ENCODE results near the gene CTBP2.
"Not testable (repeated sequence)": the region's sequence is repeated elsewhere in the genome, so short reads cannot be mapped to it uniquely, and the experiment has no call there.

Gene CTBP2

DNA sequence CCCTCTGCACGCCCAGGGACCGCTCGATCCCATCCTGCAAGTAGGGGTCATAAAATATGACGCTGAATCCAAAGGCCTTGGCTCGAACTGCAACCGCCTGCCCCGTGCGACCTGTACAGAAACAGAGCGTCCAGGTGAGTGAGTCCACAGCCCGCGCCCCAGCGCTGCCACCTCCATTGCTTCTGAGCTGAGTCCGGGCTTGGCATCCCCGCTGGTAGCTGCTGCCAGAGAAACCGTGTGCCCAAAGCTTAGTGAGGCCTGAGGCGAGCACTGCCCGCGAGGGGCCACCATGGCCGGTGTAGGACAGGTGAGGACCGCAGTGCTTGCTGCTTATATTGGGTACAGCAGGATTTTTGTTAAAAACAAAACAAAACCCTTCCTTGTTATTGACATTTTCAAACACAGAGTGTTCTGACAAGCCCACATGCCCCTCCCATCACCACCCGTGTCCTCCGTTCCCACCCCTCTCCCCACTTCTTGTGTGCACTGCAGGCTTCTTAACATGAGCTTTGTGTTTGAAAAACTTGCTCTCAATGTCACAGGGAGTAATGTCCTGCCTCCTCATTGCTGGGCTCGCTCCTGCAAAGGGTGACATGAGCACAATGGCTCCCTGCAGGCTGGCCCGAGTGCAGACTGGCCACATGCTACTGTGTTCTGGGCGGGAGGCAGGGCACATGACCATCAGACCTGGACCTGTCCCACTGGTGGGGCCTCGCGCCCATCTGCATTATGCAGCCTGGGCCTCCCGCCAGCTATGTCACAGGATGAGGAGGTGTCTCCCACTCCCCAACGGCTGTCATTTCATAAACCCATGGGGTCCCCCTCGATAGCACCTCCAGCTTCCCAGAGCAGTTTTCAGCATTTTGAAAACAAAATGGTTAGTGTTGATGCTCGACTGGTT is 165.5 kb downstream of the CTBP2 start:
- no peak for DNase-seq

DNA sequence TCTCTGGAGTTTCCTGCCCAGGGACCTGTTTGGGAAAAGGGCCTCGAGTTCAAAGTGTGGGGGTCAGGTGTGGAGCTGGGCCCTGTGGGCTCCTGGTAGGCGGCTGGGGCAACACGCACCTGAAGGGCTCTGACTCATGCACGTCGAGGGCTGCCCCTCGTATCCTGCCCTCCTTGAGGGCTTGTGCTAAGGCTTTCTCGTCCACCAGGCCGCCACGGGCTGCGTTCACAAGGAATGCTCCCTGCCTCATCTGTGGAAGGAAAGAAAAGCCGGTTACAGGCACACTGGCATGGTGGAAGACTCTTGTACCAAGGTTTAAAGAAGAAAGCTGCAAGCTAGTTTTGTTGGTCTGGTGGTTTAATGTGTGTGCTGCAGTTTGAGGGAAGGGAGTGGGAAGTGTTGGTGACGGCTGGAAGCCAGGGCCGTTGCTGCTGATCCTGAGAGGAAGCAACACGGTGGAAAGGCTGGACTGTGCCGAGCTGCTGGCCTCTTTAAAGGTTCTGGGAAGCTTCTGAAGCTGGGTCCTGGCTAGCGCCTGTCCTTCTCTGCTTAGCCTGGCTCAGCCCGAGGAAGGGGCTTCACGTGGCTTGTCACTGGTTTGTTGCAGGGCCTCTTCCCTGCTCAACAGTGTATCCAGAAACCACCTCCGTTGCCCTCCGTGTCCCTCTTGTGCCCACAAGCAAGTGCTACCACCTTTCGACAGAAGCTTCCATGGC is 166.5 kb downstream of the CTBP2 start:
- no peak for DNase-seq

DNA sequence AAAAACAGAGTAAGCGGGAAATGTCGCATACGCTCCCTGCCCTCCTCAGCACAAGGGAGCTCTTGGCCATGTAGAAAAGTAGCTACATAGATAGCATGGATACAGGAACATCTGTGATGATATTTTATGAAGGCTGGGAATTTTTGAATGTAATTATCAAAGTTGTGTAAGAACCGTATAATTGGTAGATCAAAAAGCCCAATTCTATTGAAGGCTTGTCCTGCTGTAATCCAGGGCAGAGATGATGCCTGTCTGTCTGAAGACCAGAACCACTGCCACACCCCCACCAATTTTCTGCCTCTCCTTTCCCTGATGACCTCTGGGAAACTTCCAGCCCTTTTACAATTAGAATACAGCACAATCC is 167.0 kb downstream of the CTBP2 start:
- DNase-seq, result no peak

DNA sequence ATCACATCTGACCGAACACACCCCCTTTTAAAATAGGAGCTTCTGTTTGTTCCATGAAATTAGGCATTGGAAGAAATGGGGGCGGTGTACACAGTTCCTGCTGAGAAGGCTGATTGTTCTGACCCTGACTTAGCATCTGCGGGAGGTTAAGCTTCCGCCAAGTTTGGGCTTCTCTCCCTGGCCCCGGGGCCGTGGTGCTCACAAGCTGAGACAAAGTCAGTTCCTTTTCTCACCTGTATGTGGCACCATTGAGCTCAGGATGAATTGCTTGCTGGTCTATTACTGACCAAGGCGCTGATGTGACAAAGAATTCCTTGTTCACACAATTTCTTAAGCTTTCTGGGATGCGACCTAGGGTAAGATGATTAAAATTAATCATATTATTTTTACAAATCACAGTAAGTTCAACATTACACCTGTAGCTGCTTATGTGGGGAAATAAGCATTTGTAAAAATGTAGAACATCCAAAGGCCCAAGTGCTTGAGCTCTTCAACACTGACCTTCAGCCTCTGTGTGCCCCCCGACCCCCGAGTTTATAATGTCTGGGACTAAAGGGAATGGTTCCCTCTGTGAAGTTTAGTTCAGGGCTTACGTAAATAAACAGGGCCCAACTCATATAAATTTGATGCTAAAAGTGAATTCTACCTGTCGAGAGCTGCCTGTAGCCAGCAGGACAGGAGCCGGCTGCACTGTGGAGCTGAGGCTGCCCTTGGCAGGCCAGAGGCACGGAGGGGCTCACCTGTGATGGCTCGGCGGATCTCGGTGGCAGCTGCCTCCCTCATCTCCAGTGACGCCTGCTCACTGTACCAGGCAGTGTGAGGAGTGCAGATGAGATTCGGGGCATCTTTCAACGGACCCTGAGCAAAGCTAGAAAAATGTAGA is 167.7 kb downstream of the CTBP2 start:
- peak; percentile 65 for DNase-seq

DNA sequence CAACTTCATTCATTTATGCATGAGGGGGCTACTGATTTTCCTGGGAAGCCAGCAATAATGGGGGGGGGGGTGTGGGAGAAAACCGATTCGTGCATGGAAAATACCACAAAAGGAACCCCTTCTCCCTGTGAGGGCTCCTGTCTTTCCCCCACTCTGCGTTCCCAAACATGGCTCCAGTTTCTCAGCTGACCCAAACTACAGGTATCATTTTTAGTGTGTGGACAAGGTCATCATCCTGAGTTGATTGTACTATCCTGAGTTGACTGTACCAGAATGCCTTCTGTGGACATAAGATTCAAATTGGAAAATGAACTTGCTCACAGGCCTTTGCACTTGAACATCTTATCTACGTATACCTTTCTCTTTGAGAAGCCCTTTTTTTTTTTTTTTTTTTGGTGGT is 168.5 kb downstream of the CTBP2 start:
- no peak for DNase-seq

DNA sequence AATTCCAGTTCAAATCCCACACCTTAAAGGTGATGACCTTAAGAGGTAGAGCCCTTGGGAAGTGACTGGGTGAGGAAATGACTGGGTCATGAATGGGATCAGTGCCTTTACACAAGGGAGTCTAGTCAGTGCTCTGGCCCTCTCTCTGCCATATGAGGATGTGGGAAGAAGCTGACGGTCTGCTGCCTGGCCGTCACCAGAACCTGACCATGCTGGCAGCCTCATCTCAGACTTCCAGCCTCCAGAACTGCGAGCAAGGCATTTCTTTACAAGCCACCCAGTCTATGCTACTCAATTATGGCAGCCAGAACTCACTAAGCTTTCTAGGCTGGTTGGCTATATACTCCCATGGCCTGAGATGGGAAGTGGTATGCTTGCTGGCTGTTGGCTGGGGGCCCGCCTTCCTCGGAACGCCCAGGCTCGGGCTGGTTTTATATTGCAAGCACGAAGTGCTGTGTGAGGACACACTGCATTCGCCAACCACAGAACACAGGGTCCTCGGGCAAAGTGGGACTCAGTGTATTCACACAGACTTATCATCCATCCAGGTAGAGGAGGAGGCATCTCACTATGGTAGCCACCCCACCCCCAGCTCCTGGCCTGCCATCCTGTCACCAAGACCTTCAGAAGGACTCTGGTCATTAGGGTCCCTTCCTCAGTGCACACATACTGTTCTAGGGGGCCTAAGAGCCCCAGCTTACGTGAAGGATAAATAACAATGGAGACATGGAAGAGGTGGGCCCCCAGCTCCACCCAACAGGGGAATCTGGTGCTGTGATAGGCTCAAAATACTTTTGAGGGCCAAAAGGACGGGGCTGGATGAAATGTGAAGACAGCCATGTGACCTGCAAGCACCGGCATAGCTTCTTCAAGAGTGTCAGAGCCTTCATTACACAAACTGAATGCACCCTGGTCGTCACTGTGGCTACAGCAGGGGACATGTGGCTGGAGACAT is 169.4 kb downstream of the CTBP2 start:
- DNase-seq, result no peak

DNA sequence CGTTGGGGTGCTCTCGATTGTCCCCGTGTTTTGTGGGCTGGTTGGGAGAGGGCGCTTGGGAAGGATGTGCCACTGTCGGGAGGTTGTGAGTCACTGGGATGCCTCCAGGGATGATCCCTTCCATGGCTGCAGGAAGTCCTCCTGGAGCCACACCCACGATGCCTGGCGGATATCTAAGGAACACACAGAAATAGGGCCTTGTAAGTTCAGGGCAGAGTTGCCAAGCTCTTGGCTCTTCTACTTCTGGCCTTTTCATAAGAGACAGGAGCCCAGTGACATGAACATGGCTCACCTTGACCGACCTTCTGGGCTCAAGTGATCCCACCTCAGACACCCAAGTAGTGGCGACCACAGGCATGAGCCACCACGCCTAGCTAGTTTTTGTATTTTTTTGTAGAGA is 170.8 kb downstream of the CTBP2 start:
- DNase-seq, result peak; percentile 56

DNA sequence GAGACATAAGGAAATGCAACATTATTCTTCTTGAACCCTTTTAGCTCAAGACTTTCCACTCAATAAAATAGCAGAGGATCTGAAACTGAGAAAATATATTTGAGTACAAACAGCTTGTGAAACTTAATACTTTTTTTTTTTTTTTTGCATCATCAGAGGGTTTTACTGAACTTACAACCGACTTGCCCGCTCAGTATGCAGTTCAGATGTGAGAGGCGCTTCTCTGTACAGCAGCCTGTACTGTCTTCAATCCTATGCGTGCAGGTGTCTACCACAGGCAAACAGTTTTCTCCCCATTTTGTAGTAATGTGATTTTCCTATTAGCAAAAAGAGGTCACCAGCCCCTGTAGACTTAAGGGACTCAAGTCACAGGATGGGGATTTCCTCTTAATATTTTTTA is 171.6 kb downstream of the CTBP2 start:
- DNase-seq, result not testable (repeated sequence)

DNA sequence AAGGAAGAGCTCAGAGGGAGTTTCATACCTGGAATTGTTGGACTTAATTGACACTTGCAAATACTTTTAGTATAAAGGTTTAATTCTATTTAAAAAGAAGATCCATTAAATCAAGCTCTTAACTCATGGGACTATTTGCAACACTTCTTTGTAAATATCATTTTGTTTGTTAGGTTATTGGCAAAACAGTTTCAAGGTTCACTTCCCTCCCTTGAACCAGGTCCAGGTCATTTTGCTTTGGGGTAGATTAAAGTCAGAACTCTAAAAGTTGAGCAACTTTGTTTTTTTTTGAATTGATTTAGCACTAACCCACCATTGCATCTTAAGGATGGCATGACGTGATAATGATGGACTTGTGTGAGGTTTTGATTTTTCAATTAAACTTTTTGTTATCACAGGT is 172.6 kb downstream of the CTBP2 start:
- DNase-seq, result no peak

DNA sequence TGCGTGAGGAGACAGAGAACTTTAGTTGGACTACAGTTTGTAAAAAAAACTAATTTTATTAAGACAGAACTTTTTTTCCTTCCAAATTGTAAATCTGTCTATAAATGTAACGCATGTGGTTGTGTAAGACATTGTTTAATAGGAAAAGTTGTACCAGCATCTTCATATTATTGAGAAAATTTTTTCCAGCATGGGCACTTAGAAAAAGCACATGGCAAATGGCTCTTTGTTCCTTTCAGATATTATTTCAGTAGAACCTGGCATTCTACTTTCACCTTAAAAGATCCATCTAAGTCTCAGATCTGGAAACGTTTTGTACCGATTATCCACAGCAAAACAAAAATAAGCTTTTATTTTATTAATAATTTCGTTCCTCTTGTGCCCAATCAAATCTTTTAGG is 175.2 kb downstream of the CTBP2 start:
- no peak for DNase-seq

DNA sequence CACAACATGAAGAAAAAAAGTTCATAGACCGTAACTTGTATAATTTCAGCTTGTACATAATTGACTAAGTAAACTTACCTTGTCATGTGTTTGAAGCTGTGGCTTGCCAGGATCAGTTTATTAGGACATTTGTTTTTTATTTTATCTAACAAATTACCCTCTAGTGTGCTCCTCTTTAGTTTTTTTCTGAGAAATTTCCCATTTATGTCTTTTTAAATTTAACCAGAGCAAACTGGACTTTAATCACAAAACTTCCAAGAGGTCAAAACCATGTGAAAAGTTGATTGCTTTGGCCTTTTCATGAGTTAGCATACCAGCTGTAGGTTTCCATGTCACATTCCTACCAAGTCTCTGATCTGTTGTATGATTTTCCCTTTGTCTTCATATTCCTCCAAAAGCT is 176.0 kb downstream of the CTBP2 start:
- DNase-seq, result no peak

DNA sequence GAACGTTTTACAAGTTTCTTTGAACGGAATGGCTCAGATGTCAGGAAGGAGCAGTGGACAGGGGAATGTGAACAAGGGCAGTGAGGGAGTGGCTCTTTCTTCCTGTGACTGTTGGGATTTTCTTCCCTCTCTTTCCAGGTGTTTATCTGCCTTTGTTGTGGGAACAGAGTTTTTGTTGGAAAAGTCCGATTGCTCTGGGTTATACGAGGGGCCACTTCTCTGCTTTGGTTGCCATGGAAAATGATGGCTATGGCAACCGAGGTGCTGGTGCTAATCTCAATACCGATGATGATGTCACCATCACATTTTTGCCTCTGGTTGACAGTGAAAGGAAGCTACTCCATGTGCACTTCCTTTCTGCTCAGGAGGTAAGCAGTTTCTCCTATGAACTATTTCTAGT is 177.0 kb downstream of the CTBP2 start:
- DNase-seq, result no peak

DNA sequence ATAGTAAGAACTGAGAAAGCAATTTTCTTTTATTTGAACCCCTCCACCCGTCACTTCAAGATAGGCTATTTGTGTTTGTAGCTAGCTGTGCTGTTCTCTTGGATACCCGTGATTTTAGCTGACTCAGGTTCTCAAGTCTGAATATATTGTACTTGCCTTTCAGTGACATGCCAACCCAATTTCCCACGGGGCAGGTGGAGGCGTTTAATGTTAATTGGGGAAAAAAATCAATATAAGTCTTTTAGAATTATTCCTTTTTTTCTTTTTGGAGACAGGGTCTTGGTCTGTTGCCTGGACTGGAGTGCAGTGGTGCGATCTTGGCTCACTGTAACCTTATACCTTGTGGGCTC is 182.0 kb downstream of the CTBP2 start:
- no peak for DNase-seq

DNA sequence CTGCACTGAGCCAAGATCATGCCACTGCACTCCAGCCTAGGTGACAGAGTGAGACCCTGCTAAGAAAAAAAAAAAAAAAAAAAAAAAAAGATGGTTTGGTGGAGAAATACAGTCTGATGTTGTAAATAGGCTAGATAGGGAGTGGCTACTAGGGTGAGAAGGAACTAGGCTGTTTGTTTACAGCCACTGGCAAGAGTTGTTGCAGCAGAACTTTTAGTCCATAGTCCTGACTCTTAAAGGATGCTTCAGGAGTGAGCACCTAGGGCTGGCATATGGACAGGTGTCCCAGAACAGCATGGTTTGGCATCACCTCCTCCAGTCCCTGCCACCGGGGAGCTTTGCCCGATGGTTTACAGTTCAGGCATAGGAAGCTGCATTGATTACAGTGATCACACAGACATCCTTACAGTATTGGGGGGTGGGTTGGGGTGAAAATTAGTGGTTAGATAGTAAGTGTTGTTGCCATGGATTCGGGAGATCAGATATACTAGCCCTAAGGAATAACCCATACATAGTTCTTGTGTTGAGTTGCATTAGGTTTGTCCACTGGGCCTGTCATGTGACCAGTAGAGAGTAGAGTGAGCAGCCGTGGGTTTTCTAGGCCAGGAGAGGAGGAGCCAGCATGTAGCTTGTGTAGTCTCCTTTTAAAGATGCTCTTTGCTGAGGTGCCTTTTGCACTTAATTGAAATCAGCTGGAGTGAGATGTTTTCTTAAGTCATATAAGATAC is 182.6 kb downstream of the CTBP2 start:
- no peak for DNase-seq

DNA sequence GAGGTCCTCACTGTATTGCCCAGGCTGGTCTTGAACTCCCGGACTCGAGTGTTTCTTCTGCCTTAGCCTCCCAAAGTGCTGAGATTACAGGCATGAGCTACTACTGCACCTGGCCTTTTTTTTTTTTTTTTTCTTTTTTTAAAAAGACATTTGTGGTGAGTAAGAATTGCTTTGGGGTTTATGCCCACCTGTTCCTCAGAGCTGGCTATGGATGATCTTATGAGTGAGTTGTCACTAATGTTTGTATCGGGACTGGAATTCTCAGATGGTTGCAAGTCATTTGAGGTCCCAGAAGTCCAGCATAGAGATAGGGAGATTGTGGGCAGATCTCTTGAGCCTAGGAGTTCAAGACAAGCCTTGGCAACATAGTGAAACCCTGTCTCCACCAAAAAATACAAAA is 183.2 kb downstream of the CTBP2 start:
- no peak for DNase-seq

DNA sequence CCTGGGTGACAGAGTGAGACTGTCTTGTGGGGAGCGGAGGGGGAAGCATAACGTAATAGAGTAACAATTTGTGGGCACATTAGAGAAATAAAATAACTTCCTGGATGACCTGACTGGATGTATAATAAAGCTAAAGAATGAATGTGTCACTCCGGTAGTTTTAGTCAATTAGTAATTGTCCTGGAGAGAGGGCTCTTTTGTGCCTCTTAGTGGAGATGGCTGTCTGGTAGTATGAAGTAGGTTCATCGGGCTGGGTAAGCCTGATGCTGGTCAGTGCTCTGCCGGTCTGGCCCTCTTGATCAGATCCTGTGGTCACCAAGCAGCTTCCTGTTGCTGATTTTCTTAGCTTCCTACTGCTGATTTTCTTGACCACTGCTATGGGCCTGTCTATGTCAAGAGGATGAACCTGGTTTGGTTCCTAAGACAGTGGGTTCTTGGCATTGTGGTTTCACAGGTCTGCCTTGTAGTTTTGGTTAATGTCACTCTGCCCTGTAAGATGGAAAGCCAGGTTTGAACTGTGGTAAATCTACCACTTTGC is 184.3 kb downstream of the CTBP2 start:
- DNase-seq, result no peak

DNA sequence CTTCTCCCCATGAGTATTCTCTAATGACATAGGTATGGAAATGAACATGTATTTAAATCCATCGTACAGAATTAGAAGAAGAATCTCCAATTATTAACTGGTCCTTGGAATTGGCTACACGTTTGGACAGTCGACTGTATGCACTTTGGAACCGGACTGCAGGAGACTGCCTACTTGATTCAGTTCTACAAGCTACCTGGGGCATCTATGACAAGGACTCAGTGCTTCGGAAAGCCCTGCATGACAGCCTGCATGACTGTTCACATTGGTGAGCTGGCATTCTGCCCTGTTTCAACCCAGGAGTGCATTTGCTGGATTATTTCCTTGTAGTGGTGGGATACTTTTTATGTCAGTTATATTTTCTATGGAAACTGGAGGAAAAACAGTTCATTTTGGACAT is 186.2 kb downstream of the CTBP2 start:
- DNase-seq, result no peak

DNA sequence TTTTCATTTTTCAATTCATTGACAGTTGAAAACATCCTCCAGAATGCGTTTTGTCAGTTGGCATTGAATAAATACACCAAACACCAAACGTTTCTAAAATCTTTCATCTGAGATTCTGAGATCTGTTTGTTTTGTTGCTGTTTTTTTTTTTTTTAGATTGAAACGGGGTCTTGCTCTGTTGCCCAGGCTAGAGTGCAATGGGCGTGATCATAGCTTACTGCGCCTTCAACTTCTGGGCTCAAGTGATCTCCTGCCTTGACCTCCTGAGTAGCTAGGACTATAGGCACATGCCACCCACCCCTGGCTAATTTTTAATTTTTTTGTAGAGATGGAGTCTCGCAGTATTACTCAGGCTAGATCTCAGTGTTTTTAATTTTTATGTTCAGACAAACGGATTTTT is 187.7 kb downstream of the CTBP2 start:
- no peak for DNase-seq

DNA sequence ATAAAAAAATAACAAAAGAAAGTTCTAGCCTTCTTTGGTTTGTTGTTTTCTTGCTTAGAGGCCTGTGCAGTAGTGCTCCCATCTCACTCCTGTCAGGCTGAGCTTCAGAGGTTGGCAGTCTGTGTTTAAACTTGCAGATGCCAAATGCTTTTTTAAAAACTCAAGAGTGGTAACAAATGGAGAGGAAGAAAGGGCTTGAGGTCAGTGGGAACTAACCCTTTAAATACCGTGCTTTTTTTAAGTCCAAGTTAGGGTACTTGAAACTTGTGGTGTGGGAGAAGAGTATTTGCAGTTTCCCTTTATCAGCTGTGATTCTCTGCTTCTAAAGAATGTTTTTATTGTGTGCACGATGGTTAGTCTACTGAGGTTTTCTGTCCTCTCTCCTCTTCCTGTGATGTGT is 189.1 kb downstream of the CTBP2 start:
- DNase-seq, result no peak

DNA sequence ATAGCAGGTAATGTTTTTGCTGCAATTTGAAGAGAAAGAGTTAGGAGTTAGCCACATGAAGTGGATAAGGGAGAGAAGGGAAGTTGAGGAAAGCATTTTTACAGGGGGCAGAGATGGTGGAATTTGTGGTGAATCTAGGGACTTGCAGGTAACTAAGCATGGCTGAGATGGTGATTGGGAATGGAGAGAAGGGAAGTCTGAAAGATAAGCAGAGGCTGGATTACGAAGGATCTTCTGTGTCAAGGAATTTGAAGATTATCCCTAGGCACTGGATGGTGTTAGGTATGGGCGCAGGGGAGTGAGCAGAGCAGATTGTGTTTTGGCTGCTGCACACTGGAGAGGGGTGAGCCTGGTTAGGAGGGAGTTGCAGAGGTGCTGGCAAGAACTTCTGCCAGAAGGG is 193.1 kb downstream of the CTBP2 start:
- no peak for DNase-seq

DNA sequence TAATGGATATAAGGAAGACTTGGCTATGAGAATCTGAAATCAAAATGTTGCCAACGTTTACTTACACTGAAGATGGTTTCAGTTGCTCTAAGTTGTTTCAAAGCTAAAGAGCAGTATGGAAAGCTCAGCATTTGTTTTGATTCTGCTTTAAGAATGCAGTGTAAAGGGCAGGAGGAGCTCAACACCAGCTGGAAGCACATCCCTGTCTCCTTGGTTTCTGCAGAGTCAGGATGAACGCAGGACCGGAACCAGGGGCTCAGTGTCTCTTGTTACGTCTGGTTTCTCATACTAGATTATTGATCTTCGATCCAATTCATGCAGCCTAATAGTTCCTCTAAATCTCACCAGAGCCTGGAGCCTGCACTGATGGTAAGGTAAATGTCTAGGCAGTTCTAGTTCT is 194.4 kb downstream of the CTBP2 start:
- DNase-seq, result no peak
